ENCODE data around the gene SPDYE6. TPM values are rescaled to one million over a fixed set of nuclear protein-coding genes. Genes with fewer than 3 reads are reported as not detected.
"Not testable (repeated sequence)": the region's sequence is repeated elsewhere in the genome, so short reads cannot be mapped to it uniquely, and the experiment has no call there.

SPDYE6 gene
- total RNA-seq, 5 donors from 2014 or later (not counting 1 experiment from before 2014, with no cell fraction given) = not detected

GRCh38 chr7:102390697-102391484, 34.6 kb upstream of the SPDYE6 start:
- H3K9me3 Mint-ChIP-seq = no peaks in the 10 kb centered on the region
- DNase-seq (peak in 34 of 35 experiments; percentile 19 to 81 (median 56)), ATAC-seq (replicated peaks in 1 of 4) (peak; percentile 57 to 78 (median 64))
- ChIA-PET POLR2A (no interaction called here), CTCF (interaction anchor here (0.7 to 1.4 kb wide), 5 partner anchors 11 to 111 kb away, joined by 3 to 6 read pairs (median 5); no protein-coding TSS in a partner anchor)
- H3K4me3 ChIP-seq (ENCODE audit: control insufficient read depth in 1 of 2, extremely low read depth in 1 of 2, low read length in 1 of 2) = no peak overlapping the region
- H3K27ac ChIP-seq (ENCODE audit: low read length) = no peak overlapping the region
- peaks cover 5 to 6% (median 6%) of the 10 kb centered on the region in 3 donors for H3K4me1 Mint-ChIP-seq
- H3K36me3 Mint-ChIP-seq = no peaks in the 10 kb centered on the region
- H3K4me3 Mint-ChIP-seq = no peak overlapping the region
- 58% methylated on average over 5 of the region's 12 CpGs for WGBS (ENCODE audit: insufficient coverage)
- no peaks in the 10 kb centered on the region for H3K27me3 Mint-ChIP-seq
- peaks cover 0 to 6% of the 10 kb centered on the region in 2 donors for H3K36me3 ChIP-seq (ENCODE audit: control insufficient read depth in 2 of 2, extremely low read depth in 1 of 2, insufficient read depth in 1 of 2, low read length in 1 of 2)
- no peaks in the 10 kb centered on the region for H3K9me3 ChIP-seq
- H3K4me1 ChIP-seq (ENCODE audit: control insufficient read depth in 1 of 2, extremely low read depth in 1 of 2, insufficient read depth in 2 of 2, low read length in 2 of 2) = peaks cover 0 to 9% of the 10 kb centered on the region in 2 experiments
- H3K27me3 ChIP-seq (replicated peaks in 1 of 2; ENCODE audit: control insufficient read depth in 2 of 2, extremely low read depth in 1 of 2, insufficient read depth in 2 of 2, low read length in 1 of 2) = no peaks in the 10 kb centered on the region
- H3K27ac Mint-ChIP-seq = no peak overlapping the region

GRCh38 chr7:102389810-102390209, 33.6 kb upstream of the SPDYE6 start:
- no peak overlapping the region for H3K4me3 Mint-ChIP-seq
- no CpG with 5 or more reads among the region's 3 CpGs for WGBS (ENCODE audit: insufficient coverage)
- no peak overlapping the region for H3K4me3 ChIP-seq (ENCODE audit: control insufficient read depth in 1 of 2, extremely low read depth in 1 of 2, low read length in 1 of 2)
- POLR2A ChIA-PET = no interaction called here
- H3K4me1 Mint-ChIP-seq = no peaks in the 10 kb centered on the region
- peaks cover 3% of the 10 kb centered on the region for H3K36me3 Mint-ChIP-seq
- CTCF ChIA-PET = interaction anchor here (0.7 to 1.5 kb wide), 4 partner anchors 15 to 99 kb away, joined by 3 to 5 read pairs (median 4); no protein-coding TSS in a partner anchor
- ATAC-seq (replicated peaks in 1 of 4) (no peak), DNase-seq (no peak)
- H3K9me3 Mint-ChIP-seq = no peaks in the 10 kb centered on the region
- peaks cover 0 to 9% of the 10 kb centered on the region in 2 donors for H3K36me3 ChIP-seq (ENCODE audit: control insufficient read depth in 2 of 2, extremely low read depth in 1 of 2, insufficient read depth in 1 of 2, low read length in 1 of 2)
- peaks cover 0 to 2% of the 10 kb centered on the region in 2 experiments for H3K4me1 ChIP-seq (ENCODE audit: control insufficient read depth in 1 of 2, extremely low read depth in 1 of 2, insufficient read depth in 2 of 2, low read length in 2 of 2)
- H3K27ac ChIP-seq (ENCODE audit: low read length) = no peak overlapping the region
- no peaks in the 10 kb centered on the region for H3K9me3 ChIP-seq
- H3K27me3 Mint-ChIP-seq = no peaks in the 10 kb centered on the region
- no peaks in the 10 kb centered on the region for H3K27me3 ChIP-seq (replicated peaks in 1 of 2; ENCODE audit: control insufficient read depth in 2 of 2, extremely low read depth in 1 of 2, insufficient read depth in 2 of 2, low read length in 1 of 2)
- no peak overlapping the region for H3K27ac Mint-ChIP-seq

GRCh38 chr7:102387064-102387463, 30.8 kb upstream of the SPDYE6 start:
- Mint-ChIP-seq H3K36me3 (peaks cover 4% of the 10 kb centered on the region), H3K27ac (peak overlapping the region in 1 of 2 donors; percentile 22), H3K27me3 (no peaks in the 10 kb centered on the region), H3K4me3 (no peak overlapping the region), H3K4me1 (no peaks in the 10 kb centered on the region), H3K9me3 (no peaks in the 10 kb centered on the region)
- Histone ChIP-seq H3K27me3 (replicated peaks in 1 of 2; ENCODE audit: control insufficient read depth in 2 of 2, extremely low read depth in 1 of 2, insufficient read depth in 2 of 2, low read length in 1 of 2) (no peaks in the 10 kb centered on the region), H3K4me1 (ENCODE audit: control insufficient read depth in 1 of 2, extremely low read depth in 1 of 2, insufficient read depth in 2 of 2, low read length in 2 of 2) (peaks cover 0 to 2% of the 10 kb centered on the region in 2 experiments), H3K36me3 (ENCODE audit: control insufficient read depth in 2 of 2, extremely low read depth in 1 of 2, insufficient read depth in 1 of 2, low read length in 1 of 2) (peaks cover 0 to 9% of the 10 kb centered on the region in 2 donors), H3K9me3 (no peaks in the 10 kb centered on the region), H3K4me3 (ENCODE audit: control insufficient read depth in 1 of 2, extremely low read depth in 1 of 2, low read length in 1 of 2) (no peak overlapping the region), H3K27ac (ENCODE audit: low read length) (no peak overlapping the region)
- CTCF ChIA-PET = interaction anchor here in 1 of 2 donors (0.6 kb wide), 1 partner anchor 1631 kb away, joined by 3 read pairs; no protein-coding TSS in a partner anchor
- ATAC-seq (replicated peaks in 1 of 4) (no peak), DNase-seq (no peak)
- WGBS (ENCODE audit: insufficient coverage) = 100% methylated on average over 5 of the region's 6 CpGs
- POLR2A ChIA-PET = no interaction called here

- peaks cover 27% of the 10 kb centered on the region for H3K36me3 Mint-ChIP-seq
- POLR2A ChIA-PET; H3K27ac Mint-ChIP-seq; H3K4me3 Mint-ChIP-seq; DNase-seq; H3K4me1 ChIP-seq (ENCODE audit: control insufficient read depth in 1 of 2, extremely low read depth in 1 of 2, insufficient read depth in 2 of 2, low read length in 2 of 2); H3K27me3 Mint-ChIP-seq; ATAC-seq (replicated peaks in 1 of 4); H3K4me1 Mint-ChIP-seq; H3K4me3 ChIP-seq (ENCODE audit: control insufficient read depth in 1 of 2, extremely low read depth in 1 of 2, low read length in 1 of 2); H3K9me3 ChIP-seq; H3K27me3 ChIP-seq (replicated peaks in 1 of 2; ENCODE audit: control insufficient read depth in 2 of 2, extremely low read depth in 1 of 2, insufficient read depth in 2 of 2, low read length in 1 of 2); H3K9me3 Mint-ChIP-seq; H3K27ac ChIP-seq (ENCODE audit: low read length): not testable (repeated sequence)
- peaks cover 0 to 29% of the 10 kb centered on the region in 2 donors for H3K36me3 ChIP-seq (ENCODE audit: control insufficient read depth in 2 of 2, extremely low read depth in 1 of 2, insufficient read depth in 1 of 2, low read length in 1 of 2)
- CTCF ChIA-PET = interaction anchor here in 1 of 2 donors (0.7 kb wide), 1 partner anchor 15 kb away, joined by 4 read pairs; no protein-coding TSS in a partner anchor
- no CpG with 5 or more reads among the region's 7 CpGs for WGBS (ENCODE audit: insufficient coverage)
Observed at GRCh38 chr7:102381696-102382425, 25.6 kb upstream of the SPDYE6 start.

- CTCF ChIA-PET = interaction anchor here in 1 of 2 donors (0.6 kb wide), 1 partner anchor 96 kb away, joined by 3 read pairs; no protein-coding TSS in a partner anchor
Observed at GRCh38 chr7:102380837-102381236, 24.6 kb upstream of the SPDYE6 start.

GRCh38 chr7:102376964-102377466, 20.8 kb upstream of the SPDYE6 start:
- Mint-ChIP-seq H3K4me1 (peaks cover 7 to 14% (median 10%) of the 10 kb centered on the region in 3 donors), H3K27me3 (no peaks in the 10 kb centered on the region), H3K27ac (peak overlapping the region in 1 of 2 donors; percentile 28), H3K36me3 (peaks cover 30% of the 10 kb centered on the region), H3K9me3 (no peaks in the 10 kb centered on the region), H3K4me3 (no peak overlapping the region)
- no peaks in the 10 kb centered on the region for H3K9me3 ChIP-seq
- H3K27ac ChIP-seq (ENCODE audit: low read length) = no peak overlapping the region
- CTCF ChIA-PET = no interaction called here
- ATAC-seq (replicated peaks in 1 of 4) = no peak
- H3K36me3 ChIP-seq (ENCODE audit: control insufficient read depth in 2 of 2, extremely low read depth in 1 of 2, insufficient read depth in 1 of 2, low read length in 1 of 2) = peaks cover 0 to 30% of the 10 kb centered on the region in 2 donors
- no peak overlapping the region for H3K4me3 ChIP-seq (ENCODE audit: control insufficient read depth in 1 of 2, extremely low read depth in 1 of 2, low read length in 1 of 2)
- WGBS (ENCODE audit: insufficient coverage) = 63% methylated on average over 2 of the region's 6 CpGs
- H3K4me1 ChIP-seq (ENCODE audit: control insufficient read depth in 1 of 2, extremely low read depth in 1 of 2, insufficient read depth in 2 of 2, low read length in 2 of 2) = no peaks in the 10 kb centered on the region
- POLR2A ChIA-PET = no interaction called here
- H3K27me3 ChIP-seq (replicated peaks in 1 of 2; ENCODE audit: control insufficient read depth in 2 of 2, extremely low read depth in 1 of 2, insufficient read depth in 2 of 2, low read length in 1 of 2) = no peaks in the 10 kb centered on the region
- DNase-seq = no peak

More at GRCh38 chr7:102380837-102381236, 24.6 kb upstream of the SPDYE6 start:
- peaks cover 28% of the 10 kb centered on the region for H3K36me3 Mint-ChIP-seq
- H3K9me3 Mint-ChIP-seq; DNase-seq; ATAC-seq (replicated peaks in 1 of 4); H3K4me3 ChIP-seq (ENCODE audit: control insufficient read depth in 1 of 2, extremely low read depth in 1 of 2, low read length in 1 of 2); H3K4me1 ChIP-seq (ENCODE audit: control insufficient read depth in 1 of 2, extremely low read depth in 1 of 2, insufficient read depth in 2 of 2, low read length in 2 of 2); H3K27ac Mint-ChIP-seq; H3K27me3 ChIP-seq (replicated peaks in 1 of 2; ENCODE audit: control insufficient read depth in 2 of 2, extremely low read depth in 1 of 2, insufficient read depth in 2 of 2, low read length in 1 of 2); H3K4me1 Mint-ChIP-seq; H3K27ac ChIP-seq (ENCODE audit: low read length); H3K27me3 Mint-ChIP-seq; H3K4me3 Mint-ChIP-seq; H3K9me3 ChIP-seq: not testable (repeated sequence)
- 100% methylated on average over 1 of the region's 8 CpGs for WGBS (ENCODE audit: insufficient coverage)
- peaks cover 0 to 33% of the 10 kb centered on the region in 2 donors for H3K36me3 ChIP-seq (ENCODE audit: control insufficient read depth in 2 of 2, extremely low read depth in 1 of 2, insufficient read depth in 1 of 2, low read length in 1 of 2)
- POLR2A ChIA-PET = interaction anchor here in 1 of 2 donors (0.7 kb wide), 1 partner anchor 1198 kb away, joined by 3 read pairs; no protein-coding TSS in a partner anchor

Data from T-cell (primary cell).